Skeletal muscle satellite cell (primary cell): ENCODE measurements around the gene NGF.

Experiments
- H3K27me3 ChIP-seq: 2 replicates; pipeline ENCODE4 v1.7.0; 2013; ENCODE audit warnings: low read length; ENCODE audit not compliant: control insufficient read depth, insufficient read depth
- H3K36me3 ChIP-seq: 2 replicates; pipeline ENCODE4 v1.7.0; 2013; ENCODE audit warnings: mild to moderate bottlenecking, control low read depth, low read length; ENCODE audit not compliant: insufficient read depth
- H3K4me1 ChIP-seq: 2 replicates; pipeline ENCODE4 v1.7.0; 2013; ENCODE audit warnings: low read length; ENCODE audit not compliant: control insufficient read depth, insufficient read depth
- H3K4me2 ChIP-seq: 2 replicates; pipeline ENCODE4 v1.7.0; 2013; ENCODE audit warnings: mild to moderate bottlenecking, low read length
- H3K4me3 ChIP-seq: 2 replicates; pipeline ENCODE4 v1.7.0; 2013; ENCODE audit warnings: low read length
- H3K9ac ChIP-seq: 2 replicates; pipeline ENCODE4 v1.7.0; 2013; ENCODE audit warnings: mild to moderate bottlenecking, low read depth, low read length, moderate library complexity
- H3K9me3 ChIP-seq: replicated peaks from 2 replicates; pipeline ENCODE4 v1.7.0; 2013; ENCODE audit warnings: mild to moderate bottlenecking, control low read depth, low read length

Gene NGF

DNA sequence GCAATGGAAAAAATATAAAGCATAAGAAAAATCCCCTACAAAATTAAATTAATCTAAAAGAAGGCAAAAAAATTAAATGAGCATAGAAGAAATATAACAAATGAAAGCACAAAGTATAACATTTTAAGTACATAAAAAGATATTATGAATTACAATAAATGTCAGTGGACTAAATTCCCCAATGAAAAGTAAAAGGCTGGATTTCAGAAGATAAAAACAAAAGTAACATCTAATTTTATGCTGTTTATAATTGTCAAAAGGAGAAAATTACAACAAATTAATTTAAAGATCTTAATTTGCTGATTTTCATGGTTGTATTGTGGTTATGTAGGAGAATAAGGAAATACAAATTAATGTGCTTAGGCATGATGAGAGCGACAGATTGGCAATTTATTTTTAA lies 92.8 kb downstream of the NGF start:
- Histone ChIP-seq H3K9ac (no peak overlapping the region), H3K4me1 (no peaks in the 10 kb centered on the region), H3K4me2 (no peak overlapping the region), H3K4me3 (no peak overlapping the region), H3K36me3 (no peaks in the 10 kb centered on the region), H3K27me3 (no peaks in the 10 kb centered on the region), H3K9me3 (no peaks in the 10 kb centered on the region)

DNA sequence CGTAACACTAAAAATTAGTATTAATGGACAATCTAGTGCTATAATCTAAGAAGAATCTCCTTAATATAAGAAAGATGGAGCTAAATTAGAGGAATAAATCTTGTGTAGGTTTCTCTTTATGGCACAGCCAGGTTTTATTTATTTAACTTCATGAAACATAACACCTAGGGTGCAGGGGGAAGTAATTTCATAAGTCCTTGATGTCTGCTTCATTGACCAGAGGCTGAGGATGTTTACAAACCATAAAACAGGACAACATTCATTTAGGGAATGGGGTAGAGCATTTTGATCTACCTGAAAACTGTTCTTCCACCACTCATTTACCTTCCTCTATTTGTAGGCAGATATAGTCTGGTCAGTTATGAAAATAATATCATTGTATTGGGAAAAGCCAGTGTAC lies 95.5 kb downstream of the NGF start:
- H3K9me3 ChIP-seq: no peaks in the 10 kb centered on the region
- H3K4me2 ChIP-seq: no peak overlapping the region
- no peaks in the 10 kb centered on the region for H3K27me3 ChIP-seq
- H3K36me3 ChIP-seq: no peaks in the 10 kb centered on the region
- H3K4me3 ChIP-seq: no peak overlapping the region
- no peaks in the 10 kb centered on the region for H3K4me1 ChIP-seq
- no peak overlapping the region for H3K9ac ChIP-seq

DNA sequence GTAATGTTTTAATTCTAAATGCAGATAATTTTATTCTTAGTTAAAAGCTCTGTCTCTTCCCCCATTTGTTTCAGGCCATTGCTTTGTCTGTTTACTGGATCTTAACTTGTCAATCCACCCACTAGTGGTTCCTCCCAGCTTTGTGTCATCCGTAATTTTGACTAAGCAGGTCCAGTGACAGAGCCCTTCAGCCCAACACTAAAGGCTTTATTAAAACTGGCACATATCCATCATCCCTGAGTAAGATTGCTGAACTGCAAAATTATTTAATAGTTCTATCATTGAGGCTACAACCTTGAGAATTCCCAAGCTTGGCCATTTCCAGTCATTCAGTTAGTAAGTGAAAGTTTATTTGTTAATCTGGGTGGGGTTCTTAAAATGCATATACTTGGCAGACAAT lies 96.7 kb downstream of the NGF start:
- Histone ChIP-seq H3K9ac (no peak overlapping the region), H3K4me1 (no peaks in the 10 kb centered on the region), H3K27me3 (no peaks in the 10 kb centered on the region), H3K36me3 (no peaks in the 10 kb centered on the region), H3K9me3 (no peaks in the 10 kb centered on the region), H3K4me2 (no peak overlapping the region), H3K4me3 (no peak overlapping the region)

DNA sequence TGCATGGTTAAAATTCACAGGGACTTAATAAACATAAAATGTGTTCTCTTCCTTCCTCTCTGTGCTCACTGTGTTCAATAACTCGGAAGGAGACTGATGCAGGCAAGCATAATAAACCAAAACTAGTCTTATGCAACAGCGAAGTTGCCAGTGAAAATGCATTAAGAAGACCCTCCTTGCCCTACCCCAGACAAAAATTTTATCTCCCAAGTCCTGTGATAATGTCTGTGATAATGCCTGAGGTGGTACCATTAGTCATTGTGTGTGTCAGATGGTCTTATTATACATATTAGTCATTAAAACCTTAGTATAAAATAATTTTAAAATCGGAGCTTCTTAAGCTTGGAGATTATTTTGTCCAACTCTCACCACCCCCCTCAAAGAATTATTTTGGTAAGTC lies 97.8 kb downstream of the NGF start:
- Histone ChIP-seq H3K36me3 (no peaks in the 10 kb centered on the region), H3K27me3 (no peaks in the 10 kb centered on the region), H3K9ac (no peak overlapping the region), H3K4me1 (no peaks in the 10 kb centered on the region), H3K9me3 (no peaks in the 10 kb centered on the region), H3K4me2 (no peak overlapping the region), H3K4me3 (no peak overlapping the region)

DNA sequence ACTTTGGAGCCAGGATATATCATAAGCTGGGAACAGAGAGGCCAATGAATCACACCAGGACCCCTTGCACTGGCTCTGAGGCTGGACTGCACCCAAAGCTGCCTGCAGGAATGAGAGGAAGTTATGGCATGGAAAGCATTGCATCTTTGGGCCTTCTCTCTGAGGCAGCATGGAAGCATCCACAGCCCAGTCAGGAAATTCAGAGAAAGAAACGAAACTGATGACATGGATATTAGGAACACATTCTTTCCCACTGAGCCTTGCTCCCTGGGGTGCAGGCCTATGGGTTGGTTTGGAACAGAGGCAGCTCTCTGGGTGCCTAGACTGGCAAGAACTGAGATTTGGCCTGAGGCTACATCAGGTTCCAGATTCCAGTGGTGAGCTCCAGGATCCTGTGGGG lies 98.6 kb downstream of the NGF start:
- H3K9me3 ChIP-seq: no peaks in the 10 kb centered on the region
- no peak overlapping the region for H3K4me3 ChIP-seq
- H3K27me3 ChIP-seq: no peaks in the 10 kb centered on the region
- no peak overlapping the region for H3K4me2 ChIP-seq
- no peaks in the 10 kb centered on the region for H3K36me3 ChIP-seq
- no peak overlapping the region for H3K9ac ChIP-seq
- no peaks in the 10 kb centered on the region for H3K4me1 ChIP-seq

DNA sequence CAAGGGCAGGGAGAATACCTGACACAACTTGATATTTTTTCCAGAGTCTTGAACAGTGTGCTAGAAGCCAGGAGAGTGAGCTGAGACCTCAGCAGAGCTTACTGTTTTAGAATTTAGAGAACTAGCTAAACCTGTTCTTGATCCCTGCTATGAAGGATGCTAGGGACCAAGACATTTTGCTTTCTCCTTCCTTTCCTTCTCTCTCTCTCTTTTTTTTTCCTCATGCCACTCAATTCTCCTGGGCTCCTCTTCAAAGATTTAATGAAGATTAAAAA lies 99.0 kb downstream of the NGF start:
- H3K4me3 ChIP-seq: no peak overlapping the region
- no peaks in the 10 kb centered on the region for H3K4me1 ChIP-seq
- no peaks in the 10 kb centered on the region for H3K36me3 ChIP-seq
- no peaks in the 10 kb centered on the region for H3K9me3 ChIP-seq
- no peak overlapping the region for H3K4me2 ChIP-seq
- H3K9ac ChIP-seq: no peak overlapping the region
- H3K27me3 ChIP-seq: no peaks in the 10 kb centered on the region

DNA sequence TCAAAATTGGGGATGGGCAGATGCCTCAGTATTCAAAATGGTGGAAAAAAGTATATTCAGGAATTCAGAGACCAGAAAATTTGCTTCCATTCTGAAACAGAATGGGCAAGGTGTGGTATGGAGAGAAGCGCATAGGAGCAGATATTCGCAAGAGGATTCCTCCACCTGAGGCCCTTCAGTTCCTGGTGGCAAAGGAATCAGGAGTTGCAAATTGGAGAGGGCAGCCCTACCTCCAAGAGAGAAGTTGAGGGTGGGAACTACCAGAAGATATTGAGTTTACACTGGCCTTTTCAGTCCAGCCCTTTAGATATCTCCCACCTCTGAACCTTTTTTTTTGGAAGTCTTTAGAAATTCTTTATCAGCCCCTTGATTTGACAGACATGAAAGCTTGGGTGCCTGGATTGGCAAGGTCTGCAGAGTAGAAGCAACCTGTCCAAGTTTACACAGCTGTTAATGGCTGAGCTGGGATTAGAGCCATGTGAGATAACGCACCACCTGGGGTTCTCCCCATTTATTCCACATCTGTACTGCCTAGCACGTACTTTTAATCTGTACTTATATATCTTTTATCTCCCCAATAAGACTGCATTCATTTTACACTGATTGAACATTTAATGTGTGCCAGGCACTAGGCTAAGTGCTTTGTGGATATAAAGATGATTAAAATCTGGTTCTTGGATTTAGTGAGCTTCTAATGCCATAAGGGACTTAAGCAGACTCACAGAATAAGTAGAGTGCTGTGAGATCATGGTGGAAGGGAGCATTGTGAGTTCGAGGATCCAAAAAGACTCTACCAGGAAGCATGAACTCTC lies 99.5 kb downstream of the NGF start:
- H3K36me3 ChIP-seq: no peaks in the 10 kb centered on the region
- H3K27me3 ChIP-seq: no peaks in the 10 kb centered on the region
- H3K9ac ChIP-seq: no peak overlapping the region

DNA sequence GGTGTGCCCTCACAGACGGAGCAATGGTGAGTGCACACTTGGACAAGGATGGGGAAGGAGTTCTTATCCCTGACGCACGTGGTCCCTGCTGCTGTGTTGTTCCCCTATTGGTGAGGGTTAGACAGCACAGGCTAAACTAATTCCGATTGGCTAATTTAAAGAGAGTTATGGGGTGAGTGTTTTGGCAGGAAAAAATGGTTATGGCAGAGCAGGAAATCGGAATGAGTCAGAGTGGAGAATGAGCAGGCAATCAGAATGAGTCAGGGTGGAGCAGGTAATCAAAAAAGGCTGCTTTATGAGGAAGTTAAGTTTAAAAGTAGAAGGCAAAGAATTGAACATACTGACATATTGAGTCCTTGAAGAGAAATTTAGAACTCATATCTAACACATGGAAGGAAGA lies 100.5 kb downstream of the NGF start:
- Histone ChIP-seq H3K9me3 (no peaks in the 10 kb centered on the region), H3K4me2 (no peak overlapping the region), H3K27me3 (no peaks in the 10 kb centered on the region), H3K4me3 (no peak overlapping the region), H3K9ac (no peak overlapping the region), H3K4me1 (no peaks in the 10 kb centered on the region), H3K36me3 (no peaks in the 10 kb centered on the region)

More for the DNA sequence above, 99.5 kb downstream of the NGF start:
- H3K4me2 ChIP-seq: no peak overlapping the region
- no peaks in the 10 kb centered on the region for H3K4me1 ChIP-seq
- no peak overlapping the region for H3K4me3 ChIP-seq
- H3K9me3 ChIP-seq: no peaks in the 10 kb centered on the region

DNA sequence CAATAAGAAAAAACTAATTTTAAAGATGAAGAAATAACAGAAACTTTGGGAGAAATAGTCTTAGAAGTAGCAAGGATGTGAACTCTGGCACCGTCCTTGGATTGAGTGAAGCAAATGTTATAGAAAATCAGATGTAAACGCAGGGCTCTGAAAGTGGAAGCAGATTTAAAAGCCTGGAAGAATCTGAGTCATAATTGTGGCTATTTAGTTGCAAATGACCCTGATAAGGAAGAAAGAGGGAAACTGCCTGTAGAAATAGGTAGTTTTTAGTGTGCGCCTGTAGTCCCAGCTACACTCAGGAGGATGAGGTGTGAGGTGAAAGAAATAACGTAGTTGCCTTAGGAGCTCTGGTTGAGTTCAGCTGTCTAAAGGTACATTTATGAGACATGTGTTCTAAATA lies 101.0 kb downstream of the NGF start:
- H3K4me1 ChIP-seq: no peaks in the 10 kb centered on the region
- H3K9ac ChIP-seq: no peak overlapping the region
- H3K9me3 ChIP-seq: no peaks in the 10 kb centered on the region
- H3K27me3 ChIP-seq: no peaks in the 10 kb centered on the region
- no peak overlapping the region for H3K4me2 ChIP-seq
- no peaks in the 10 kb centered on the region for H3K36me3 ChIP-seq
- no peak overlapping the region for H3K4me3 ChIP-seq
